OCI-LY1 (cell line): ENCODE results near the gene SIRT7.

Source experiments
- EZH2 ChIP-seq: fragments of 200-600 bp; sonication (generic), shearing (Covaris generic); IDR thresholded peaks from 2 replicates; pipeline ENCODE4 v1.8.0; 2017; ENCODE audit warnings: borderline replicate concordance, mixed run types, mild to moderate bottlenecking, antibody characterized with exemption, low read length, moderate library complexity, mixed read lengths
- TF ChIP-seq, protein P1 (sequence below): fragments of 200-600 bp; sonication (generic), shearing (Covaris generic); IDR thresholded peaks from 2 replicates; pipeline ENCODE4 v1.5.1; 2017; ENCODE audit warnings: mild to moderate bottlenecking, antibody characterized with exemption, low read length, moderate library complexity, mixed read lengths

DNA sequence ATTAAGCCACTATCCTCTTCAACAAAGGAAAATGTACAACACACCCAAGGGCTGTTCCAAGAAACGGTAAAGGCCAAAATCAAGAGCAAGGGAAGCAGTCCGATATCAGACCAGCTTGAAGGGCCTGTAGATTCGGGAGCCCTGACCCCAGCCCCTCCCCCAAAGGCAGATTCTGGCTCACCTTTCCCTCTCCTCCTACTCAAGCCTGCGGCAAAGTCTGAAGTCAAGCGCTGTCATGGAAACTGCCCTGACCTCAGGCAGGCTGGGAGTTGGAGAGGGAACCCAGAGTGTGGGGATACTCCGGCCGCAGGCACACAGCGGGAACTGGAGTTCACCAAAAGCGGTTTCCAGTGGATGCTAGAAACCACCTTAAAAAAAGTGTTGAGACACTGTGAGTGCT lies 28.4 kb downstream of the SIRT7 start:
- TF ChIP-seq, protein P1, sequence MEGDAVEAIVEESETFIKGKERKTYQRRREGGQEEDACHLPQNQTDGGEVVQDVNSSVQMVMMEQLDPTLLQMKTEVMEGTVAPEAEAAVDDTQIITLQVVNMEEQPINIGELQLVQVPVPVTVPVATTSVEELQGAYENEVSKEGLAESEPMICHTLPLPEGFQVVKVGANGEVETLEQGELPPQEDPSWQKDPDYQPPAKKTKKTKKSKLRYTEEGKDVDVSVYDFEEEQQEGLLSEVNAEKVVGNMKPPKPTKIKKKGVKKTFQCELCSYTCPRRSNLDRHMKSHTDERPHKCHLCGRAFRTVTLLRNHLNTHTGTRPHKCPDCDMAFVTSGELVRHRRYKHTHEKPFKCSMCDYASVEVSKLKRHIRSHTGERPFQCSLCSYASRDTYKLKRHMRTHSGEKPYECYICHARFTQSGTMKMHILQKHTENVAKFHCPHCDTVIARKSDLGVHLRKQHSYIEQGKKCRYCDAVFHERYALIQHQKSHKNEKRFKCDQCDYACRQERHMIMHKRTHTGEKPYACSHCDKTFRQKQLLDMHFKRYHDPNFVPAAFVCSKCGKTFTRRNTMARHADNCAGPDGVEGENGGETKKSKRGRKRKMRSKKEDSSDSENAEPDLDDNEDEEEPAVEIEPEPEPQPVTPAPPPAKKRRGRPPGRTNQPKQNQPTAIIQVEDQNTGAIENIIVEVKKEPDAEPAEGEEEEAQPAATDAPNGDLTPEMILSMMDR: no peak
- no peak for TF ChIP-seq EZH2
